ENCODE results near the gene AHSG.

The AHSG gene

DNA sequence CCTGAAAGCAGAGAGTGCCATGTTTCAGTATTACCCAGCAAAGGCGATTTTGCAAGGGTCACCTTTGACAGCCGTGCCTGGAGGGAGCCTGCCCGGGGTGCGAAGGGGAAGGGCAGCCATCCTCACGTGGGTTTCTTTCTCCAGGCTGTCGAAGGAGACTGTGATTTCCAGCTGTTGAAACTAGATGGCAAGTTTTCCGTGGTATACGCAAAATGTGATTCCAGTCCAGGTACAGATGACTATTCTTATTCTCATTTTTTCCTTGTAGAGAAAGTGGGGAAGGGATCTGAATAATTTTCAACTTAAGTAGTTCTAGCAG, 3.4 kb downstream of the AHSG start:
- H3K4me1 Mint-ChIP-seq (ENCODE audit: low read depth in 2 of 2): peaks cover 13 to 16% of the 10 kb centered on the region in 2 donors
- DNase-seq (no peak), ATAC-seq (replicated peaks) (no peak)
- peaks cover 51 to 56% of the 10 kb centered on the region in 2 donors for H3K27me3 Mint-ChIP-seq
- no peaks in the 10 kb centered on the region for H3K36me3 Mint-ChIP-seq (ENCODE audit: insufficient read depth)
- no peaks in the 10 kb centered on the region for H3K9me3 Mint-ChIP-seq
- H3K27ac Mint-ChIP-seq: no peak overlapping the region
- H3K4me3 Mint-ChIP-seq: peak overlapping the region in 1 of 2 donors; percentile 64

DNA sequence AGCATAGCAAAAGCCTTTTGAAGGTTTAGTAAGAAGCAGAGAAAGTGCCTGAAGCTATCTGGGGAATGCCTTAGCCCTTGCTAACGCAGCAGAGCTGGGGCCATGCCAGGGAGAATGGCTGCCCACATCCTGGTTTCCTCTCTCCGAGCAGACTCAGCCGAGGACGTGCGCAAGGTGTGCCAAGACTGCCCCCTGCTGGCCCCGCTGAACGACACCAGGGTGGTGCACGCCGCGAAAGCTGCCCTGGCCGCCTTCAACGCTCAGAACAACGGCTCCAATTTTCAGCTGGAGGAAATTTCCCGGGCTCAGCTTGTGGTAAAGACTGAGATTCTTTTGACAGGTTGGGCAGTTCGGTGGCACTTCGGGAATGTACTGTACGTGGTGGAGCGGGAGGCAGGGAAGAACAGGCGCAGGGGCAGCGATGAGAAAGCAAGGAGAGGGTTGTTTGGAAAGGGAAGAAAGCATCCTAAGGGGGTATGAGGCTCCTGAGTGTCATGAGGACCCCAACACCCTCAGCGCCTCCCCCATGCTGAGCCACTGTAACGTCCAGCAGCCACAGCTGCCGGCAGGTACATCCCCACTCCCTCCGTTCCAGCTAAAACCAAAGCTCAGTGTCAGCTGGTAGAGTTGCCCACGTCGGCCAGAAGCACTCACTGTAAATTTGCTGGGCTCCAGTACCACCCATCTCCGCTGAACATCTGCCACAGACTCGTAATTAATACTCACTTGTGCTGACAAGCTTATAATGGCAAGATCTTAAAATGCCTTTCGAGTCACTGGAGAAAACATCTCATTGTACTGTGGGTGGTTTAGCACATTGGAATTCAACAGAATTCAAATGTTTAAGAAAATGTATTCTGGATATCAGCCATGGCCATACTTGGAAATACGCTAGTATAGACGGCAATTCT, 4.4 kb downstream of the AHSG start:
- Mint-ChIP-seq H3K9me3 (no peaks in the 10 kb centered on the region), H3K4me3 (peak overlapping the region; percentile 64 to 65), H3K36me3 (ENCODE audit: insufficient read depth) (no peaks in the 10 kb centered on the region), H3K27me3 (peaks cover 54 to 58% of the 10 kb centered on the region in 2 donors), H3K27ac (peak overlapping the region in 1 of 2 donors; percentile 52), H3K4me1 (ENCODE audit: low read depth in 2 of 2) (peaks cover 13 to 16% of the 10 kb centered on the region in 2 donors)
- ATAC-seq (replicated peaks) (peak; percentile 98), DNase-seq (peak; percentile 79 to 80 (median 80))

DNA sequence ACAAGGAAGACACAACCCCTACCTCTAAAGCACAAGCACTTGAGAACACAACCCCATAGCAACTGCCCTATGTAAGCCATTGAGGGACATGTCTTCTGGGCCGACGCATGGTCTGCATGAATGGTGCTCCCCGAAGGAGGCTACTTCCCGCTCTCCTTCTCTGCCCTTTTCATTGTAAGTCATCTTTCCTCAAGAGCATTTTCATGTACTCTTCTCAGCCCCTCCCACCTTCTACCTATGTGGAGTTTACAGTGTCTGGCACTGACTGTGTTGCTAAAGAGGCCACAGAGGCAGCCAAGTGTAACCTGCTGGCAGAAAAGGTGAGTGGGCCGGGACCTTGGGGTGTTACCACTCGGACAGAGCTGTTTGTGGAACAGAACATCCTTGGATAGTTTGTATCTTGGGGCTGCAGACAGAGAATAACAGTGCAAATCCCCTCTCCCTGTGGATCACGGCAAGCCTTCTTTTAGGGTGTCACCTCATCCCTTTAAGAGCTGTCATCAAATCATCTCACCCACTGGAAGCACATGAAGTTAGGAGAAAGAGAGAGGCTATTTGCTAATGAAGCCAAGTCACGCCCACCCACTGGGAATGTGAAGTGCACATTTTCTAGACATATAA, 5.6 kb downstream of the AHSG start:
- no peak overlapping the region for H3K27ac Mint-ChIP-seq
- H3K4me1 Mint-ChIP-seq (ENCODE audit: low read depth in 2 of 2): peaks cover 13 to 16% of the 10 kb centered on the region in 2 donors
- peaks cover 56% of the 10 kb centered on the region in 2 donors for H3K27me3 Mint-ChIP-seq
- ATAC-seq (replicated peaks) (no peak), DNase-seq (no peak)
- H3K36me3 Mint-ChIP-seq (ENCODE audit: insufficient read depth): no peaks in the 10 kb centered on the region
- no peaks in the 10 kb centered on the region for H3K9me3 Mint-ChIP-seq
- peak overlapping the region in 1 of 2 donors; percentile 13 for H3K4me3 Mint-ChIP-seq

DNA sequence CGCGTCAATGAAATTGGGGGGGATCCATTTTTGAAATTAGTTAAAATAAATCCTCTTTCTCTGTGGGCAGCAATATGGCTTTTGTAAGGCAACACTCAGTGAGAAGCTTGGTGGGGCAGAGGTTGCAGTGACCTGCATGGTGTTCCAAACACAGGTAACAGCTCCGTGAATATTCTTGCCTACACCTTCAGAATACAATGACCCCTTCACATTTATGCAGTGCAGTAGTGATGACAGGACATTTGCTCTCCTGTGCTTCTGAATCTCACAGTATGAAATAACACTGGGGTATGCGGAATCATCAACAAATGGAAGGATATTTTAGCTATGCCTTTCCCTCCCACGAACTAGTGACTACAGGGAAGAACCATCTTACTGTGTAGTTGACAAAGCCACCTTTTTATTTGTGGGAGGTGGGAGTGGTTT, 6.9 kb downstream of the AHSG start:
- DNase-seq (no peak), ATAC-seq (replicated peaks) (no peak)
- Mint-ChIP-seq H3K4me1 (ENCODE audit: low read depth in 2 of 2) (peaks cover 7 to 12% of the 10 kb centered on the region in 2 donors), H3K36me3 (ENCODE audit: insufficient read depth) (no peaks in the 10 kb centered on the region), H3K9me3 (no peaks in the 10 kb centered on the region), H3K4me3 (no peak overlapping the region), H3K27ac (no peak overlapping the region), H3K27me3 (peaks cover 43 to 46% of the 10 kb centered on the region in 2 donors)

DNA sequence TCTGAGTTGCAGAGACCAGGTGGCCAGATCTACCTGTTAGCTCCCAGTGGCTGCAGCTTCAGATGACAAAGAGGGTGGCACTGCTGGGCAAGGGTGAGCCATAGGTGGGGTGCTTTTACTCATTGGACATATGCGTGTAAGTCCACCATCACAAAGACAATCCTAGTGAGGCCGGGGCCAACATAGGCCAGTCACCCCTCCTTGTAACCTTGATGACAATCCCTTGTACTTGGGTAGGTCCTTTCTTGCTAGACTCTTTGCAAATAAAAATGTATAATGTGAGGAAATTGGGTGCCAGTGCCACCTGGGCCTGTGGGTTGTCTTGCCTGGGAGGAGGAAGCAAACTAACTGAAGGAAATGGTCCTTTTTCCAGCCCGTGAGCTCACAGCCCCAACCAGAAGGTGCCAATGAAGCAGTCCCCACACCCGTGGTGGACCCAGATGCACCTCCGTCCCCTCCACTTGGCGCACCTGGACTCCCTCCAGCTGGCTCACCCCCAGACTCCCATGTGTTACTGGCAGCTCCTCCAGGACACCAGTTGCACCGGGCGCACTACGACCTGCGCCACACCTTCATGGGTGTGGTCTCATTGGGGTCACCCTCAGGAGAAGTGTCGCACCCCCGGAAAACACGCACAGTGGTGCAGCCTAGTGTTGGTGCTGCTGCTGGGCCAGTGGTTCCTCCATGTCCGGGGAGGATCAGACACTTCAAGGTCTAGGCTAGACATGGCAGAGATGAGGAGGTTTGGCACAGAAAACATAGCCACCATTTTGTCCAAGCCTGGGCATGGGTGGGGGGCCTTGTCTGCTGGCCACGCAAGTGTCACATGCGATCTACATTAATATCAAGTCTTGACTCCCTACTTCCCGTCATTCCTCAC, 7.6 kb downstream of the AHSG start:
- peaks cover 4 to 10% of the 10 kb centered on the region in 2 donors for H3K4me1 Mint-ChIP-seq (ENCODE audit: low read depth in 2 of 2)
- ATAC-seq (replicated peaks) (no peak), DNase-seq (no peak)
- H3K36me3 Mint-ChIP-seq (ENCODE audit: insufficient read depth): no peaks in the 10 kb centered on the region
- H3K4me3 Mint-ChIP-seq: no peak overlapping the region
- H3K27ac Mint-ChIP-seq: no peak overlapping the region
- H3K9me3 Mint-ChIP-seq: no peaks in the 10 kb centered on the region
- peaks cover 39 to 46% of the 10 kb centered on the region in 2 donors for H3K27me3 Mint-ChIP-seq

DNA sequence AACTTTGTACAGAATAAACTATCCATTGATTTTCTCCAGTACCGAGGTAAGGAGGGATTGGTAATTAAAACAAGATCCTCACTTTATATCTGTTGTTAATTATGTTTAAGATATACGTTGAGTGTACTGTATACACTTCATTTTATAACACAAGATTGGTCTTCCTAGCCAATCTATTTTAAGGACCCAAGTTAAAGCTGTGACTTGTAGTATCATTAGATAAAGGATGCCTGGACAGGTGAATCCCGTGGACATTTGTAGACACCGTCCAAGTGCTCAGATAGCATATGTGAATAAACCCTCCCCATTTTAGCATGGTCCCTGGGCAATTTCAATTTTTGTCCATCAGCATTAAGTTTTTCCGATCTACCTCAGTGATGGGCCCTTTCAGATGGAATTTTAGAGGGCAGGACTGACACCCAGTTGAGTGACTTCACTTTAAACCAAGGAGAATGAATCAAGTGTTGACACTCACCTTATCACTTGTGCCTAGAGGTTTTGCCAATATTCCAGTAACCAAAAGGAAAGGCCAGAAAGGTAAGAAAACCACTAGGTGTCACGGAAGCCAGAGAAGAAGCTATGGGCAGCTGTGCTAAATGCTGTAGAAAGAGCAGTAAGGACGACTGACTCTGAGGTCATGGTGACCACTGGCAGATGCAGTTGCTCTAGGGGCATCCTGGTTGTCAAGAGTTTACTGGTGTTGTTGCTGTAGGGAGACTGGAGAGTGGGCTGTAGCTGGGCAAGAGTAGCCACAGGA, 9.2 kb downstream of the AHSG start:
- Mint-ChIP-seq H3K4me3 (no peak overlapping the region), H3K27me3 (peaks cover 37 to 42% of the 10 kb centered on the region in 2 donors), H3K27ac (no peak overlapping the region), H3K36me3 (ENCODE audit: insufficient read depth) (no peaks in the 10 kb centered on the region), H3K9me3 (no peaks in the 10 kb centered on the region), H3K4me1 (ENCODE audit: low read depth in 2 of 2) (peaks cover 3 to 5% of the 10 kb centered on the region in 2 donors)
- ATAC-seq (replicated peaks) (no peak), DNase-seq (no peak)

DNA sequence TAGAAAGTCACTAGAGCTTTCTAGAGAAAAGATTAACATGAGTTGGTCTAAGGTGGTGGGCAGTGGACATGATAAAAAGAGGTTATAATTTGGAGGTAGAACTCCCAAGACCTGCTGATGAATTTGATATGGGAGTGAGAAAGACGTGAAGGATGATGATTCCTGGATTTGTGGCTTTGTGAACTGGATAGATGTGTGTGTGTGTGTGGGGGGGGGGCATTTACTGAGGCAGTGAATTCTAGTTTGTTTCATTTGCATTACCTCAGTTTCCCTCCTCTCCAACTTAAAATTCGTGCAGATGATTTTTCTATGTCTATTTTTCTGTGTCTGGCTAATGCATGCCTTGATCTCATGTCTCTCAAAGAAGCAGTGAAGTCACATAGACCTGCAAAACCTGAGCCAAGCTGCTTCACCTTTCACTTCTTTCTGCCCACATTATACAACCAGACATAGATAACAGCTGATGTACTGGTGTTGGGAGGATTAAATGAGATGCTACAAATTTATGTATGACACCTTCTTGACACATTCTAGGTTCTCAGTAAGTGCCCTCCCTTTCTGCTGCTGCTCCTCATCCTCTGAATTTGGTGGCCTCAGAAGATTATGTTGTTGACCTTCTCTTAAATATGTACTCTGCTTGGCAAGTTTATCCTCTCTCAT, 9.9 kb downstream of the AHSG start:
- Mint-ChIP-seq H3K4me3 (no peak overlapping the region), H3K9me3 (no peaks in the 10 kb centered on the region), H3K27ac (no peak overlapping the region), H3K27me3 (peaks cover 33 to 35% of the 10 kb centered on the region in 2 donors), H3K36me3 (ENCODE audit: insufficient read depth) (no peaks in the 10 kb centered on the region), H3K4me1 (ENCODE audit: low read depth in 2 of 2) (no peaks in the 10 kb centered on the region)
- DNase-seq: no peak
- no peak for ATAC-seq (replicated peaks)

DNA sequence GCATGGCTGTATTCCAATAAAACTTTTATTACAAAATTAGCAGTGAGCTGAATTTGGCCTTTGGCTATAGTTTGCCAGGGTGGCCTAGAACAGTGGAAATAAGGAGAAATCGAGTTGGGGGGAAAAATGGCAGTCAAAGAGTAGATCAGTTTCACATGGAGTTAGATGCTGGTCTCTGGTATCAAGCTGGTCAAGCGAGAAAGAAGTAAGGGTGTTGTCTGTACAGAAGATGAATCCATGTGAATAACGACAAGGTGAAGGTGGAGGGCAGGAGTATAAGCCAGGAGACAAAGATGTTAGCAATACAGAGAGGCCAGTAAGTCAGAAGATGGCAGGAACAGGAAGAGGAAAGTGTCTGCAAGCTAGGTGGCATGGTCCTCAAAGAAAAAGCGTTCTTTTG, 11.7 kb downstream of the AHSG start:
- Mint-ChIP-seq H3K9me3 (no peaks in the 10 kb centered on the region), H3K4me3 (no peak overlapping the region), H3K36me3 (ENCODE audit: insufficient read depth) (no peaks in the 10 kb centered on the region), H3K27me3 (peaks cover 21 to 24% of the 10 kb centered on the region in 2 donors), H3K4me1 (ENCODE audit: low read depth in 2 of 2) (no peaks in the 10 kb centered on the region), H3K27ac (no peak overlapping the region)
- no peak for DNase-seq
- no peak for ATAC-seq (replicated peaks)

DNA sequence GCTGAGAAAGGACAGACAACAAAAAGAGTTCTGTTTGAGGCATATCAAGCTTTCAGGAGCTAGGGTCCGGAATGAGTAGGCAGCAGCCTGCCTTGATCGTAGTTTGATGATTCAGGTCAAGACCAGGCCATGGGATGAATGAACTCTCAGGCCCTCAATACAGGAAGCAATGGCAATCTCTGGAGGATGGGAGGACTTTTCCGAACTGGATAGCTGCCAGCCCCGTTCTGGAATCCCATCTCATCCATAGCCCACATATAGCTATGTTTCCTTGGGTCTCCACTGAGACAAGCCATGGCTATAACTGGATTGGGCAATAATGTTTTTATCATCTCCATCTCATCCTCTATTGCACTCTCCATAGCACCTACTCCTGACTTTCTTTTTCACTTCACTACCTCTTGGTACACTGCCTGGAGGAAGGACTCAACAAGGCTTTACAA, 12.8 kb downstream of the AHSG start:
- ATAC-seq (replicated peaks) (no peak), DNase-seq (no peak)
- Mint-ChIP-seq H3K27ac (no peak overlapping the region), H3K27me3 (peaks cover 21 to 25% of the 10 kb centered on the region in 2 donors), H3K9me3 (no peaks in the 10 kb centered on the region), H3K4me1 (ENCODE audit: low read depth in 2 of 2) (no peaks in the 10 kb centered on the region), H3K36me3 (ENCODE audit: insufficient read depth) (no peaks in the 10 kb centered on the region), H3K4me3 (no peak overlapping the region)

DNA sequence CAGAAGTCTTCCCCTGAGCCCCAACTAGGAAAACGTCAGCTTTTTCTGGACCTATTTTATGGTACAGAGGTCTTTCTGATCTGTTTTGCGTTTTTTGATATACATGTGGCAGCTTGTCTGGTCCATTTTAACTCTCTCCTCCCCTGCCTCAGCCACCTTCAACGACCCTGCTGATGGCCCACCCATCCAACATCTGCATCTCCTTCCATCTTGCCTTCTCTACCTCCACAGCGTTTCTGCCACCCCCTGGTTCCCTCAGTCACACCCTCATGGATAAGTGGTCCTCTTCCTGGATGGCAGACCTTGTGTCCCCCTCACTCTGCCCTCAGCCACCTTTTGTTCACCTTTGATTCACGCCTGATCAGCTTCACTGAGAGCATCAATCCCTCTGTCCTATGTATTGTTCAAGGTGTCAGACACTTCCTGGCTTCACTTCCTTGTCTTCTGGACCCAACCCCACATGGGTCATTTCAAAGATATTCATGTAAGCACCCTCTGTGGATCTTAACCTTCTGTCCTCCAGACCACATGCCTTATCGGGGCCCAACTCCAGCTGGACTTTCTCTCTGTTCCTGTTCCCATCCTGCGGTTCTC, 13.5 kb downstream of the AHSG start:
- Mint-ChIP-seq H3K36me3 (ENCODE audit: insufficient read depth) (no peaks in the 10 kb centered on the region), H3K4me3 (no peak overlapping the region), H3K27ac (no peak overlapping the region), H3K9me3 (no peaks in the 10 kb centered on the region), H3K27me3 (peaks cover 22 to 24% of the 10 kb centered on the region in 2 donors), H3K4me1 (ENCODE audit: low read depth in 2 of 2) (no peaks in the 10 kb centered on the region)
- DNase-seq (no peak), ATAC-seq (replicated peaks) (no peak)

DNA sequence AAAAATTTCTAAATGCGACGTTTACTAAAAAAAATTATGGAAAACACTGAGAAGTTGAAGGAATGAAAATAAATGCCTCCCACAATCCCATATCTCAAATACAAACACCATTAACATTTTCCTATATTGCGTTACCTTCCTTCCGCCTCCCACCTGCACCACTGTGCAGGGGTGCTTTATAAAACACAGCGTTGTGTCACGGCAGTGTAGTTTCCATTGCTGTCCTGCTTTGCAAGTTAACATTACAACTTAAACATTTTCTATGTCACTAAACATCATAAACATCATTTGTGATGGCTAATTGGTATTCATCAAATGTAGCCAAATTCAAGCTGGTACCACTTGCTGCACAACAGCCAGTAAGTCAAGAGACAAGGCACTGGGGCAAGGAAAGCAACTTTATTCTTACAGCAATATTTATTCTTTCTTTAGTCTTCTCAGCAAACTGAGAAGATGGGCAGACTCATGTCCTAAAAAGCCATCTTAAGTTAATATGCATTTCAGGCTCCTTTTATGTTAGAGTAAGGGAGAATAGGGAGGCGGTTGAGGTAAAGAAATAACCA, 15.1 kb downstream of the AHSG start:
- H3K27ac Mint-ChIP-seq: no peak overlapping the region
- H3K4me3 Mint-ChIP-seq: no peak overlapping the region
- peaks cover 12 to 15% of the 10 kb centered on the region in 2 donors for H3K27me3 Mint-ChIP-seq
- H3K9me3 Mint-ChIP-seq: no peaks in the 10 kb centered on the region
- H3K4me1 Mint-ChIP-seq (ENCODE audit: low read depth in 2 of 2): no peaks in the 10 kb centered on the region
- ATAC-seq (replicated peaks): no peak
- DNase-seq: no peak
- H3K36me3 Mint-ChIP-seq (ENCODE audit: insufficient read depth): no peaks in the 10 kb centered on the region

DNA sequence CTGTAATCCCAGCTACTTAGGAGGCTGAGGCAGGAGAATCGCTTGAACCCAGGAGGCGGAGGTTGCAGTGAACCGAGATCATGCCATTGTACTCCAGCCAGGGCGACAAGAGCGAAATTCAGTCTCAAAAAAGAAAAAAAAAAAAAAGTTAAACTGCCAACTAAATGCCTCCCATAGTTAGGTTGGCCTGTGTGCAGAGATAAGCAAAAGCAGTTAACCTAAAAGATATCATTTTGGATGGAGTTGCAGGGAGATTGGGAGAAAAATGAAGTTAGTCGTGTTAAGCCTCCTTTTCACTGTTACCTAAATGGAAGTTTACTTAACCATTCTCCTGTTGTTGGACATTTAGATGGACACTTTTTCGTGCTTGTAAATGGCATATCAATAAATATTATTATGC, 15.9 kb downstream of the AHSG start:
- Mint-ChIP-seq H3K4me3 (no peak overlapping the region), H3K4me1 (ENCODE audit: low read depth in 2 of 2) (no peaks in the 10 kb centered on the region), H3K27me3 (peaks cover 9 to 11% of the 10 kb centered on the region in 2 donors), H3K27ac (no peak overlapping the region), H3K9me3 (no peaks in the 10 kb centered on the region), H3K36me3 (ENCODE audit: insufficient read depth) (no peaks in the 10 kb centered on the region)
- ATAC-seq (replicated peaks) (no peak), DNase-seq (no peak)

Measured in effector memory CD8-positive, alpha-beta T cell (primary cell).